ENCODE data around the gene PDZD4.

Gene PDZD4

DNA sequence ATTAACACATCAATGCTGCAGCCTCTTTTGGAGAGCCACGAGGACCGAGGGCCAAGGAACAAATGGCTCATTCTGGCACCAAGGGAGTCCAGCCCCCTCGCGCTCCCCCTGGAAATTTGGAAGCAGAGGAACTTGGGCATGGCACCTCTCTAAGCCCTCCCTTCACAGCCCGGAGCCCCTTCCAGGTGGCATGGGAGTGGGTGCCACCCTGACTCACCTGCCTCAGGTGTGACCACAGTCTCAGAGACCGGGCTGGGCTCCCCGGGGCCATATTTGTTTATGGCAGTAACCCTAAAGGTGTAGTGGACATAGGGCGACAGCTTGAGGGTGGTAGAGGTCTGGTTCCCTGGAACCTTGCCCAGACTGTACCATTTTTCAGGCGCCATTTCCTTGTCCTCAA, 36.8 kb upstream of the PDZD4 start:
- no peak for DNase-seq

GRCh38 chrX:153866302-153867019, 36.1 kb upstream of the PDZD4 start:
- DNase-seq = no peak

DNA sequence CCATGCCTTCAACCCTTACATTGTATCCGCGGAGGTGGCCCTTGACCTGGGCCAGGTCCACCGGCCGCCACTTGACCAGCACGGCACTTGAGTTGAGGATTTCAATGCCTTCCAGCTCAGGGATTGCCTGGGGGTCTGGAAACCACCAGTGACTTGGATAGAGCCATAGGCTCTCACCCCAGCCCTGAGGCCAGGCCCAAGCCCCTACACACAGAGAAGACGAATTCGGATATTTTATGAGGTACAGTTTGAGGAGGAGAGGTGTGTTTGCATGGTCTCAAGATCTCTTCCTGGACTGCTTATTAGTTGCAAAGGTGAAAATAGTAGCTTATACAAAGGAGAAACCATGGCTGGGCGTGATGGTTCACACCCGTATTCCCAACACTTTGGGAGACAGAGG, 35.3 kb upstream of the PDZD4 start:
- DNase-seq = no peak

- DNase-seq = no peak
These were observed 34.9 kb upstream of the PDZD4 start for GRCh38 chrX:153865321-153865580.

- DNase-seq = no peak
These were observed 34.4 kb upstream of the PDZD4 start for GRCh38 chrX:153864561-153865320.

- DNase-seq = no peak
These were observed 33.8 kb upstream of the PDZD4 start for GRCh38 chrX:153864101-153864500.

DNA sequence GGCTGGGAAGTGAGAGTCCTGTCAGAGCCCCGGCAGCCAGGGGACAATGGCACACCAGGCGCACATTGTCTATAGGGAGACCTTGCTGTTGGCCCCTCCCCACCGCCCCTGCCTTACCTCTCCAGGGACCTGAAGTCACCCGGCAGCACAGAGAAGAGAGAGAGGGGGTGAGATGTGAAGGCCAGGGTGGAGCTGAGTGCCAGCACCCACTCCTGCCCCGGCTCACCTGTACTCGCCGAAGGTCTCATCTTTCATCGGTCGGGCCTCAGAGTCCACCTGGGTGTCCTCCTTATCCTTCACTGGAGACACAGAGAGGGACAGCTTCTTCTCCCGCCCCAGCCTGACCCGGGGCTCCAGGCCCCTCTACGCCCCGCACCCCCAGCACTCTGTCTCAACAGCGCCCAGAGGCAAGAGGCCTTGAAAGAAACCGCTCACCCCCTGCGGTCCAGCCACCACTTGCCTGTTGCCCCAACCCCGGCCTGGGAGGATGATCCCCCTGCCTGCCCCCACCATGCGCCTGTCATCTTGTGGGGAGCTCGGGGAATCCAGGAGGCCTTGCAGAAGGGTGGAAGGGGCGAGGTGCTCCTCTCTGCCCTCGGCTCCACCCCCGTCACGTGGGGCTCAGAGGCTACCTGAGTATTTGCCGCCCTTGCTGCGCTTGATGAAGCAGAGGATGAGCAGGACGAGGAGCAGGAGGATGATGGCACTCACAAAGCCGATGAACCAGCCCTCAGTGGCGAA, 33.1 kb upstream of the PDZD4 start:
- no peak for DNase-seq

DNA sequence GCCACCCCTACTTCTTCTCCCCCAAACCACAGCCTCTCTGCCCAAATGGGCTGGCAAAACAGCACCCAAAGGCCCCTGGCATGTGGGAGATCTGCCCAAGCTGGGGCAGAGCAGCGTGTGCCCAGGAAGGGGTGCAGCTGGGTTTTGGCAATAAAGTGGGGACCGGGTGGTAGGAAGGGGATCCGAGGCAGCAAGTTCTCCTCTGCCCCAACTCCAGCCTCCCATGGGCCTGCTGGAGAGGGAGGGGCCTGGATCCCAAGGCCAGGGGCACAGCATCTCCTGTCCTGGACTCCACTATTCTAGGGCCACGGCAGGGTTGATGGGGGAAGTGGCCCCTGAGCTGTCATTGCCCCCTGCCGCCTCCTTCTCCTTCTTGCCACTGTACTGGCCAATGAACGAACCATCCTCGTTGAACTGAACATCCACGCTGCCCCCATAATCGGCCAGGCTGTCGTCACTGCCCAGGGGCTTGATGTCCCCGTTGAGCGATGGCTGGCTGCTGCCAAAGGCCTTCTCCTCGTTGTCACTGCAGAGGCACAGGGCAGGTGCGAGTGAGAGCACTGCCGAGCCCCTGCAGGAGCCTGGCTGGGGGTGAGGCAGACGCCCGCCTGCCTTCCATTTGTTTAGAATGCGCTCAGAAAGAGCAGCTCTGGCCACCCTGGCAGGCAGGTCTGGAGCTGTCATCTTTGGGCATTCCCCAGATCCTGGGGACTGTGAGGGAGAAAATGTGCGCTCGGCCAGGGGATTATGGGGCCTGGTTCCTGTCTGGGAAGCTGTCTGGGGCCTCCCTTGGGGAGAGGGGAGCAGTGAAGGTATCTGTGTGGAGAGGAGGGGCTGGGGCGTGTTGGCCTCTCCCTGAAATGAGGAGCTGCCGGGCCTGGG, 32.3 kb upstream of the PDZD4 start:
- no peak for DNase-seq

DNA sequence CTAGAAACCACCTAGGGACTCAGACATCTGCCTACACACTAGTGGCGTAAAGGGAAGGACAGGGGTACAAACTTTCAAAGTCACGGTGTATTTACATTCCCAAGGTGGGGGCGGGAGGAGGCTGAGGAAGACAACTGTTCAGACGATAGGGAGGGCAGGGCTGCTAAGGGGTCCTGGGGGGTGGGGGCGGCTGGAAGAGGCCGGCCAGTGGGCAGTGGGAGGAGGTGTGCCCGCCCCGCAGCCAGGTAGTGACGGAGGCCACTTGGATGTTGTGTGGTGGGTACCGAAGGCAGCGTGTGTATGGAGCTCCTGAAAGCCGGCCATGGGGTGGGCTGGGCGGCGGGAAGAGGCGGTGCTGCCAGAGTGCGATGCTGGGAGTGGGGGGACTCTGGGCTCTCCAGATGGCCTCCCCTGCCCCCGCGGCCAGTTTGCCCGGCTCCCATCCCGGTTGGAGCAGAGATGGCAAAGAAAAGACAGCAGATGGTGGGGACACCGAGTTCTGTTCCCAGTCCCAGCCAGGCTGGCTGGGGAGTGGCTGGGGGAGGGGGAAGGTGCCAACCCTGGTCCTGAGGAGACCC, 31.5 kb upstream of the PDZD4 start:
- DNase-seq = no peak

DNA sequence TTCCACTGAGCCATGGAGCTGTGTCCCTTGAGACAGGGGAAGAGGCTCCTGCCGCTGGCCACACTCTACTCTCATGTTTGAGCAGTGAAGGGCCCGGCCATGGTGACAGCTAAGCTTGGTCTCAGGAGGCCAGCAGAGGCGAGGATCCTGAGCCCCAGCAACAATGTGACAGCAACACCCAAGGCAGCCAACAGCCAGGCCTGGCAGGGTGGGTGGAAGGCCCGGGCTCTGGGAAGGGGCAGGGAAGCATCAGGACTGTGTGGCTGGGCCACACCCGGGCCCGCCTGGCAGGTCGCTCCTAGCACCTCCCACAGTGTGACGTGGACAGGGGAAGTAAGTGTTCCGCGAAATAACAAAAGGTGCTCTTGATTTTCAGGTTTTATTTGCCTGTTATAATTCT, 30.8 kb upstream of the PDZD4 start:
- no peak for DNase-seq

- no peak for DNase-seq
These were observed 27.1 kb upstream of the PDZD4 start for GRCh38 chrX:153857348-153857903.

DNA sequence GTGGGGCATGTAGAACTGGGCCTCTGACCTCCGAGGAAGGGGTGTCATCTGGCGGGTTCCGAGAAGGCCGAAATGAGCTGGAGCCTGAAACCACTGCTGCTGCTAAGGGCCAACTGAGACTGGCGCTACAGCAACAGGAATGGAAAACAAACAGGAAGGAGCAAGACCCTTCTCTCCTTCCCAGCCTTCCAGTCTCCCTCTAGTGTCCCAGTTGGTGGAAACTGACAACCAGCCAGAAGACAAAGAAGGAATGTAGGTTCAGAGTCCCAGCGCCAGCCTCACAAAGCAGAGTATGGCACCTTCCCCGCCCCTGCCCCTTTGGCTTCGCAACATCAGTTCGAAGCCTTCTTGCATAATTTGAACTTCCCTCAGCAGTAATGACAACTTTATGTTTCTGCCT, 24.4 kb upstream of the PDZD4 start:
- no peak for DNase-seq

- no peak for DNase-seq
These were observed 23.5 kb upstream of the PDZD4 start for GRCh38 chrX:153853902-153854267.

DNA sequence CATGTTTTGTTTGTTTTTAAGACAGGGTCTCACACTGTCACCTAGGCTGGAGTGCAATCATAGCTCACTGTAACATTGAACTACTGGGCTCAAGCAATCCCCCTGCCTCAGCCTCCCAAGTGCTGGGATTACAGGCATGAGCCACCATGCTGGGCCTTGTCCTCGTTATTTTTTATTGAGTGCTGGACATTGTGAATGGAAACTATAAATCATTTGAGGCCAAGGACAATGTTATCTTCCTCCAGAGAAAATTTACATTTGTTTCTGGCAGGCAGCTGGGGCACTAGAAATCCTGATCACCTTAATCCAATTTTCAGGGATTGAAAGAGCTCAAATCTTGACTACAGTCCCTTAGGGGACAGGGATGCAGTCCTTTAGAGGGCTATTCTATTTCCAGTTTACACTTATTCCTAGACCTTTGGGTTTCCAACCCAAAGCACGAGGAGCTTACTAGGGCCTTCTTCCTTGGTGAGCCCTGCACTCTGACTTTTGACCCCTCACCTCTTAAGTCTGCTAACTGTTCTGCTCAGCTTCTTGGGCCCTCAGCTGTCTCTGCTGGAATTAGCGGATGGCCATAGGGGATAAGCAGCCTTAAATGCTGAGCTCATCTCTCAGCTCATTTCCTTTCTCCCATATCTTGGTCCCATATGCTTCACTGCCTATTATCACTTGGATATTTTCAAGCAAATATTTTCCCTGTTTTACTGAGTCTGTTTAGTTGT, 23.0 kb upstream of the PDZD4 start:
- no peak for DNase-seq

GRCh38 chrX:153851981-153852380, 21.6 kb upstream of the PDZD4 start:
- no peak for DNase-seq

DNA sequence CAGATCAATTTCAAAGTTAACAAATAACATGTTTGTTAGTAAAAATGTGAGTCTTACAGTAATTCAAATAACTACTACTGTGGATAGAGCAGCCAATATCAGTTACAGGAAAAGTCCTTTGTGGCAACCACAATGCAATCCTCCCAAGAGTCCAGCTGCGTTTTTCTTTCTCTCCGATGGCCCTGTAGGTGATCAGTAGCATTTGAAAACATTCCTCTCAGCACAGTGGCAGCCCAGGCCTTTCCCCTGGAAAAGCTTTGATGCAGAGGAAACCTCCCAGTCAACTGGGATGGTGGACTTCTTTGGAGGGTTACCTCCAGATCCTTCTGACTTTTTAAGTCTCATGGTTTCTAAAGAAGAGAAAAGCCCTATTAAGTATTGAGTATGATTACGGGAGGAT, 18.0 kb upstream of the PDZD4 start:
- DNase-seq = no peak

GRCh38 chrX:153845842-153846241, 15.5 kb upstream of the PDZD4 start:
- no peak for DNase-seq

- no peak for DNase-seq
These were observed 14.9 kb upstream of the PDZD4 start for GRCh38 chrX:153845195-153845594.

GRCh38 chrX:153844509-153845082, 14.3 kb upstream of the PDZD4 start:
- DNase-seq = no peak

DNA sequence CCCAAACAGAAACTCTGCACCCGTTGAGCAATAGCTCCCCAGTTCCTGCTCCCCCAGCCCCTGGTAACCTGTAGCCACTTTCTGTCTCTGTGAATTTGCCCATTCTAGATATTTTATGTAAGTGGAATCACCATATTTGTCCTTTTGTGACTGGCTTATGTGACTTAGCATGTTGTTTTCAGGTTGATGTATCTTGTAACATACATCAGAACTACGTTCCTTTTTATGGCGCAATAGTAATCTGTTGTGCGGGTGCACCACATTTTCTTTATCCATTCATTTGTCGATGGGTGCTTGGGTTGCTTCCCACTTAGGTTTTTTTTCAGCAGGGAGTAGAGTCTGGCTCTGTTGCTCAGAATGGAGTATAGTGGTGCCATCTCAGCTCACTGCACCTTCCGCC, 6.6 kb upstream of the PDZD4 start:
- peak; percentile 3 for DNase-seq

DNA sequence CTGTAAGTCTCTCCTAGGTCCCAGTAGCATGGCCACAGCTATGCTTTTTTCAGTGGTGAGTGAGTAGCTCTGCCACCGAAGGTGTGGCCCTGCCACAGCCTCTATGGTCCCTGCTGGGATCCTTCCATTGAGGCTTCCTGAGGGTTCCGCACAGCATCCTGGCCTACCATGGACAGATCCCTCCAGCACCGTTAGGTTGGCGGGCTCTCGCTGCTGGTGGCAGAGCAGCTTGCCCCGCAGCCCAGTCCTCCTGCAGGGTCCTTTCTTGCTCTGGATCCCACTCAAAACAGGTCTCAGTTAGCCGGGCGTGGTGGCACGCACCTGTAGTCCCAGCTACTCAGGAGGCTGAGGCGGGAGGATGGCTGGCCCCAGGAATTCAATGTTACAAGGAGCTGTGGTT, 2.4 kb upstream of the PDZD4 start:
- no peak for DNase-seq
